IMR-90 (cell line): ENCODE measurements around the gene NFKBIZ. TPM values are rescaled to one million over a fixed set of nuclear protein-coding genes. Genes with fewer than 3 reads are reported as not detected.

Source experiments
- ATAC-seq: fragments of 200-7000 bp; cut with Tn5 transposase; 2 replicates; pipeline ENCODE4 v1.9.1; 2020; ENCODE audit warnings: low read depth, mild to moderate bottlenecking, moderate library complexity
- BruUV-seq: library from RNA; stranded (reverse); fragments of 400-500 nt; replicated peaks from 2 replicates; lab custom pipeline; 2021; lab: Mats Ljungman, UMichigan
- CTCF ChIA-PET: fragments of 300-600 bp; formaldehyde crosslinking; extraction: SDS; loops from one replicate; lab custom pipeline; 2021; ENCODE audit warnings: antibody characterized with exemption; lab: Yijun Ruan, JAX
- POLR2A ChIA-PET: fragments of 300-600 bp; sonication (Branson Sonifier 250); formaldehyde crosslinking; loops from one replicate; lab custom pipeline; 2022; ENCODE audit warnings: antibody characterized with exemption; ENCODE audit not compliant: unreplicated experiment; lab: Charles Lee
- DNase-seq: peaks from one replicate; pipeline ENCODE4 v3.0.0; 2013
- H2AFZ ChIP-seq: replicated peaks from 2 replicates; pipeline ENCODE3; 2013; ENCODE audit warnings: low read length, mild to moderate bottlenecking; ENCODE audit not compliant: poor library complexity
- H2AK5ac ChIP-seq: 2 replicates; pipeline ENCODE4 v1.6.1; 2013; ENCODE audit warnings: low read depth, low read length, inconsistent platforms
- H2AK9ac ChIP-seq: replicated peaks from 2 replicates; pipeline ENCODE3; 2013; ENCODE audit warnings: mild to moderate bottlenecking, low read depth, low read length, moderate library complexity; ENCODE audit not compliant: poor library complexity
- H2BK120ac ChIP-seq: 2 replicates; pipeline ENCODE4 v1.6.1; 2013; ENCODE audit warnings: low read depth, low read length, inconsistent platforms
- H2BK15ac ChIP-seq: 3 replicates; pipeline ENCODE4 v1.6.1; 2013; ENCODE audit warnings: low read depth, low read length, inconsistent platforms
- H2BK20ac ChIP-seq: 2 replicates; pipeline ENCODE4 v1.6.1; 2013; ENCODE audit warnings: low read depth, mild to moderate bottlenecking, inconsistent platforms, low read length, moderate library complexity
- H2BK5ac ChIP-seq: 2 replicates; pipeline ENCODE4 v1.6.1; 2013; ENCODE audit warnings: mild to moderate bottlenecking, low read depth, low read length, inconsistent platforms; ENCODE audit not compliant: poor library complexity, severe bottlenecking
- H3K14ac ChIP-seq: replicated peaks from 2 replicates; pipeline ENCODE4 v1.6.1; 2013; ENCODE audit warnings: low read depth, low read length, inconsistent platforms
- H3K18ac ChIP-seq: 2 replicates; pipeline ENCODE4 v1.6.1; 2013; ENCODE audit warnings: low read depth, low read length, control low read depth
- H3K23ac ChIP-seq: 2 replicates; pipeline ENCODE4 v1.6.1; 2013; ENCODE audit warnings: low read depth, low read length, inconsistent platforms
- H3K27ac ChIP-seq: 2 replicates; pipeline ENCODE4 v1.5.1; 2013; ENCODE audit warnings: mild to moderate bottlenecking, control low read depth, low read length; ENCODE audit not compliant: insufficient read depth
- H3K27me3 ChIP-seq: 2 replicates; pipeline ENCODE4 v1.6.1; 2013; ENCODE audit warnings: low read length; ENCODE audit not compliant: control insufficient read depth, insufficient read depth
- H3K36me3 ChIP-seq: 2 replicates; pipeline ENCODE4 v1.6.1; 2013; ENCODE audit warnings: low read length, mixed read lengths; ENCODE audit not compliant: control insufficient read depth, insufficient read depth
- H3K4ac ChIP-seq: 2 replicates; pipeline ENCODE4 v1.6.1; 2013; ENCODE audit warnings: low read depth, low read length, inconsistent platforms
- H3K4me1 ChIP-seq: 2 replicates; pipeline ENCODE4 v1.6.1; 2013; ENCODE audit warnings: low read length, mixed read lengths; ENCODE audit not compliant: control insufficient read depth, insufficient read depth
- H3K4me2 ChIP-seq: 2 replicates; pipeline ENCODE4 v1.6.1; 2013; ENCODE audit warnings: low read depth, mild to moderate bottlenecking, control low read depth, low read length, moderate library complexity
- H3K4me3 ChIP-seq: 2 replicates; pipeline ENCODE4 v1.5.1; 2013; ENCODE audit warnings: low read depth, mild to moderate bottlenecking, control low read depth, low read length, moderate library complexity; ENCODE audit not compliant: insufficient read depth
- H3K56ac ChIP-seq: 2 replicates; pipeline ENCODE4 v1.6.1; 2013; ENCODE audit warnings: low read length, inconsistent platforms; ENCODE audit not compliant: insufficient read depth; ENCODE audit errors: extremely low read depth
- H3K79me1 ChIP-seq, 2 experiments: 2 replicates each; pipeline ENCODE4 v1.6.1; 2013; ENCODE audit warnings: low read length in 2 of 2, inconsistent platforms in 1 of 2, low read depth in 1 of 2
- H3K9ac ChIP-seq: 2 replicates; pipeline ENCODE4 v1.6.1; 2013; ENCODE audit warnings: low read depth, low read length, control low read depth
- H3K9me1 ChIP-seq: 2 replicates; pipeline ENCODE4 v1.6.1; 2013; ENCODE audit warnings: low read length, inconsistent platforms; ENCODE audit not compliant: insufficient read depth
- H3K9me3 ChIP-seq: 2 replicates; pipeline ENCODE4 v1.6.1; 2013; ENCODE audit warnings: low read length; ENCODE audit not compliant: control insufficient read depth, insufficient read depth
- H4K20me1 ChIP-seq: 2 replicates; pipeline ENCODE4 v1.6.1; 2013; ENCODE audit warnings: low read length, inconsistent platforms; ENCODE audit not compliant: insufficient read depth
- H4K5ac ChIP-seq: 2 replicates; pipeline ENCODE4 v1.6.1; 2013; ENCODE audit warnings: mild to moderate bottlenecking, low read depth, low read length, control low read depth
- H4K8ac ChIP-seq, 2 experiments: 2 replicates each; pipeline ENCODE4 v1.6.1; 2013; ENCODE audit warnings: low read depth in 2 of 2, low read length in 2 of 2, control low read depth in 1 of 2, inconsistent platforms in 1 of 2
- H4K91ac ChIP-seq: 2 replicates; pipeline ENCODE4 v1.6.1; 2013; ENCODE audit warnings: low read depth, low read length, inconsistent platforms; ENCODE audit not compliant: insufficient read depth
- BHLHE40 ChIP-seq: fragments of 150-350 bp; IDR thresholded peaks from 2 replicates; pipeline ENCODE4 v1.6.1; 2016; ENCODE audit warnings: mild to moderate bottlenecking, low read depth, low read length
- CEBPB ChIP-seq: IDR thresholded peaks from 2 replicates; pipeline ENCODE4 v1.6.1; 2012; ENCODE audit warnings: low read depth, low read length, improper control_type of control experiment
- CHD1 ChIP-seq: IDR thresholded peaks from 2 replicates; pipeline ENCODE4 v1.6.1; 2012; ENCODE audit warnings: low read depth, low read length, improper control_type of control experiment
- CTCF ChIP-seq: conservative IDR thresholded peaks from 2 replicates; pipeline ENCODE4 v1.5.1; 2012; ENCODE audit warnings: mild to moderate bottlenecking, low read depth, low read length, improper control_type of control experiment
- ELK1 ChIP-seq: fragments of 150-350 bp; IDR thresholded peaks from 2 replicates; pipeline ENCODE4 v1.6.1; 2016; ENCODE audit warnings: low read depth, mild to moderate bottlenecking, low read length, moderate library complexity, borderline replicate concordance
- FOS ChIP-seq: fragments of 150-350 bp; IDR thresholded peaks from 2 replicates; pipeline ENCODE4 v1.6.1; 2016; ENCODE audit warnings: low read depth, low read length
- MAFK ChIP-seq: IDR thresholded peaks from 2 replicates; pipeline ENCODE4 v1.6.1; 2012; ENCODE audit warnings: low read depth, low read length, improper control_type of control experiment
- MAZ ChIP-seq: IDR thresholded peaks from 2 replicates; pipeline ENCODE4 v1.6.1; 2012; ENCODE audit warnings: low read depth, mild to moderate bottlenecking, low read length, improper control_type of control experiment, moderate library complexity, borderline replicate concordance
- MXI1 ChIP-seq: IDR thresholded peaks from 2 replicates; pipeline ENCODE4 v1.6.1; 2012; ENCODE audit warnings: low read depth, mild to moderate bottlenecking, low read length, moderate library complexity, borderline replicate concordance
- NFE2L2 ChIP-seq: fragments of 150-350 bp; IDR thresholded peaks from 2 replicates; pipeline ENCODE4 v1.6.1; 2016; ENCODE audit warnings: low read depth, mild to moderate bottlenecking, low read length
- POLR2A ChIP-seq: IDR thresholded peaks from 2 replicates; pipeline ENCODE4 v1.6.1; 2012; ENCODE audit warnings: mild to moderate bottlenecking, low read depth, low read length
- RAD21 ChIP-seq: IDR thresholded peaks from 2 replicates; pipeline ENCODE4 v1.6.1; 2012; ENCODE audit warnings: low read length, improper control_type of control experiment
- RCOR1 ChIP-seq: IDR thresholded peaks from 2 replicates; pipeline ENCODE4 v1.6.1; 2012; ENCODE audit warnings: mild to moderate bottlenecking, low read length, improper control_type of control experiment; ENCODE audit not compliant: insufficient replicate concordance
- RFX5 ChIP-seq: IDR thresholded peaks from 2 replicates; pipeline ENCODE4 v1.8.0; 2012; ENCODE audit warnings: low read depth, mild to moderate bottlenecking, low read length, moderate library complexity
- SMC3 ChIP-seq: fragments of 150-350 bp; IDR thresholded peaks from 2 replicates; pipeline ENCODE4 v1.6.1; 2016; ENCODE audit warnings: low read depth, mild to moderate bottlenecking, antibody characterized with exemption, low read length, moderate library complexity
- USF2 ChIP-seq: fragments of 150-350 bp; IDR thresholded peaks from 2 replicates; pipeline ENCODE4 v1.6.1; 2017; ENCODE audit warnings: mild to moderate bottlenecking, antibody characterized with exemption, low read length, low read depth
- WGBS, 2 experiments: methylation state at CpG; one replicate each; pipeline versions ENCODE4 v1.1.5 to v1.1.7; 2013; ENCODE audit warnings: missing lambda C conversion rate in 2 of 2; ENCODE audit not compliant: insufficient read length in 1 of 2; ENCODE audit errors: extremely low coverage in 2 of 2; 5-methylcytosine and 5-hydroxymethylcytosine counted together
- dilution Hi-C: fragments of 300-500 bp; cut with HindIII; formaldehyde crosslinking; loops from one replicate; pipeline ENCODE4 v1.14.3; 2018; ENCODE audit warnings: low sequenced_read_pairs; ENCODE audit not compliant: unreplicated experiment
- in situ Hi-C: fragments of 300-500 bp; cut with MboI; formaldehyde crosslinking; loops from 3 replicates; pipeline ENCODE4 v1.14.3; 2019; ENCODE audit warnings: low sequenced_read_pairs, inconsistent platforms, mixed read lengths
- intact Hi-C: fragments of 100-400 bp; cut with micrococcal nuclease; formaldehyde crosslinking; loops from 2 replicates; pipeline ENCODE4 v1.10.0; 2022
- polyA plus RNA-seq, 3 experiments: library from polyadenylated mRNA; depleted of rRNA; stranded (reverse); fragments of >200 nt; gene quantifications; 2 replicates each; pipeline ENCODE4 v1.2.3, GENCODE V29; 2012; ENCODE audit warnings: low replicate concordance in 1 of 3
- total RNA-seq: library from RNA; depleted of rRNA; stranded (reverse); fragments of >200 nt; gene quantifications from 2 replicates; pipeline ENCODE4 v1.2.3, GENCODE V29; 2012

Gene NFKBIZ
- total and polyA plus RNA-seq, 2 of the 4 experiments (the other 2 are of a cell fraction): 35.0 to 40.9 TPM

GRCh38 chr3:101897013-101897412 is 47.7 kb downstream of the NFKBIZ start:
- WGBS, 2 experiments: no CpG with 5 or more reads among the region's 5 CpGs
- no peak overlapping the region for H2BK15ac ChIP-seq
- H3K9me1 ChIP-seq: no peaks in the 10 kb centered on the region
- no peak overlapping the region for H2BK120ac ChIP-seq
- no peaks in the 10 kb centered on the region; the same call in 1 of the 2 replicates for H3K4me1 ChIP-seq
- H3K27ac ChIP-seq: no peak overlapping the region
- H3K56ac ChIP-seq: no peak overlapping the region
- no peaks in the 10 kb centered on the region for H3K79me1 ChIP-seq
- no peak overlapping the region for H4K5ac ChIP-seq
- H3K4me2 ChIP-seq: no peak overlapping the region
- ATAC-seq: no peak
- H2AK9ac ChIP-seq: no peak overlapping the region
- no peak overlapping the region for H3K18ac ChIP-seq
- H3K4ac ChIP-seq: no peak overlapping the region
- no peak overlapping the region for H2AK5ac ChIP-seq
- CTCF ChIA-PET: no interaction called here
- no peaks in the 10 kb centered on the region for H3K9me3 ChIP-seq
- H3K27me3 ChIP-seq: no peaks in the 10 kb centered on the region
- DNase-seq: no peak
- no peaks in the 10 kb centered on the region for H4K20me1 ChIP-seq
- H4K91ac ChIP-seq: no peak overlapping the region
- H3K4me3 ChIP-seq: no peak overlapping the region
- no peak overlapping the region for H2BK5ac ChIP-seq
- no peak overlapping the region for H3K14ac ChIP-seq
- no peaks in the 10 kb centered on the region for H3K36me3 ChIP-seq
- H4K8ac ChIP-seq: no peak overlapping the region
- H2AFZ ChIP-seq: no peak overlapping the region
- no peak overlapping the region for H3K9ac ChIP-seq
- no peak overlapping the region for H2BK20ac ChIP-seq
- POLR2A ChIA-PET: no interaction called here
- dilution Hi-C loops: no loop called here
- no TSS peak for BruUV-seq
- in situ Hi-C loops: no loop called here
- no peak overlapping the region for H3K23ac ChIP-seq
- intact Hi-C loops: no loop called here
- TF ChIP-seq NFE2L2 (no peak), CEBPB (no peak), MXI1 (no peak), RAD21 (no peak), ELK1 (no peak), CTCF (no peak), POLR2A (no peak), USF2 (no peak), MAZ (no peak), MAFK (no peak), BHLHE40 (no peak), FOS (no peak), SMC3 (no peak), CHD1 (no peak), RFX5 (no peak), RCOR1 (no peak)
